IPS-NIHi11 (cell line): ENCODE data around the gene ATP11A.
"Not testable (repeated sequence)": the region's sequence is repeated elsewhere in the genome, so short reads cannot be mapped to it uniquely, and the experiment has no call there.

Experiments used
- DNase-seq: peaks from one replicate; pipeline ENCODE4 v3.0.0; 2012; ENCODE audit warnings: mixed read lengths, low spot score

Gene ATP11A

GRCh38 chr13:112692586-112692985 lies 2.7 kb downstream of the ATP11A start:
- no peak for DNase-seq

GRCh38 chr13:112693831-112694497 lies 4.1 kb downstream of the ATP11A start:
- DNase-seq = no peak

DNA sequence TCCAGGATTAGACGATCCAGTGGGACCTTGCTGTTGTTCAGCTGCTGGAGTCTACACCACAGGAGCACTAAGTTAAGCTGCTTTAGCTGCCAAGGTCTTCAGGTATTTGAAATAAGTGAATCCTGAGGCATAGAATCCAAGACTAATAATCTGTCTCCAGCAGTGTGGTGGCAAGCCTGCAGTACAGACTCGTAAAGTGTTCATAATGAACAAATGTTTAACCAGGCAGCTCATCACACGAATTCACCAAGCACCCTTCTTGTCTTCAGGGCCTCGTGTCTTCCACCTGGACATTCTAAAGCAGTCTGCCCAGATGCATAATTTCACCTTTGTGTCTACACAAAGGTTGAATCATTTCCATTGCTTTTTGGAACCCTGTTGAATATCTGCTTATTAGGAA lies 5.3 kb downstream of the ATP11A start:
- DNase-seq = no peak

- no peak for DNase-seq
Measured at GRCh38 chr13:112696001-112696868, 6.4 kb downstream of the ATP11A start.

DNA sequence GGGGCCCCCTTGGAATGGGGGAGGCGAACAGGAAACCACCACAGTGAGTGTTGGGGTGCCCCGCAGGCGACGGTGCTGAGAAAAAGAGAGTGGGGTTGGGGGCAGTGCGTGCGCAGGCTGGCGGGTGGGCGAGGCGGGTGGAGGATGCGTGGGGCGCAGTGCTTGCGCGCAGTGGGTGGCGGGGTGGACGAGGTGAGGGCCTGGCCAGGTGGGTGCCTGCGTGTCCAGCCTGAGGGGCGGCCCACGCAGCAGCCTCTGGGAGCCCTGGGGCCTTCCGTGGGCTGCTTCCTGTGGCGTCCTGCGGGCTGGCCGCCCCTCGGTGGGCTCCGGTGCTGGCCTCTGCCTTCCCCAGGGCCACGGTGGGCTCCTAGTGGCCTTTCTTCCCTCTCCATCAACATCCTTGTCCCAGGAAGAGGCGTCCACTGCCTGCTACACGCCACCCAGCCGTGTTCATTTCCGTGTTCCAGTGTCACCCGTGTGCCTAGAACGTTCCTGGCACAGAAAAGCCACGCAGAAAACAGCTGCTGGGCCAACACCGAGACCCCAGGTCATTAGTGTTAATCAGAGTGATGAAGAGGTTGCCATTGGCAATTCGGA lies 7.1 kb downstream of the ATP11A start:
- no peak for DNase-seq

DNA sequence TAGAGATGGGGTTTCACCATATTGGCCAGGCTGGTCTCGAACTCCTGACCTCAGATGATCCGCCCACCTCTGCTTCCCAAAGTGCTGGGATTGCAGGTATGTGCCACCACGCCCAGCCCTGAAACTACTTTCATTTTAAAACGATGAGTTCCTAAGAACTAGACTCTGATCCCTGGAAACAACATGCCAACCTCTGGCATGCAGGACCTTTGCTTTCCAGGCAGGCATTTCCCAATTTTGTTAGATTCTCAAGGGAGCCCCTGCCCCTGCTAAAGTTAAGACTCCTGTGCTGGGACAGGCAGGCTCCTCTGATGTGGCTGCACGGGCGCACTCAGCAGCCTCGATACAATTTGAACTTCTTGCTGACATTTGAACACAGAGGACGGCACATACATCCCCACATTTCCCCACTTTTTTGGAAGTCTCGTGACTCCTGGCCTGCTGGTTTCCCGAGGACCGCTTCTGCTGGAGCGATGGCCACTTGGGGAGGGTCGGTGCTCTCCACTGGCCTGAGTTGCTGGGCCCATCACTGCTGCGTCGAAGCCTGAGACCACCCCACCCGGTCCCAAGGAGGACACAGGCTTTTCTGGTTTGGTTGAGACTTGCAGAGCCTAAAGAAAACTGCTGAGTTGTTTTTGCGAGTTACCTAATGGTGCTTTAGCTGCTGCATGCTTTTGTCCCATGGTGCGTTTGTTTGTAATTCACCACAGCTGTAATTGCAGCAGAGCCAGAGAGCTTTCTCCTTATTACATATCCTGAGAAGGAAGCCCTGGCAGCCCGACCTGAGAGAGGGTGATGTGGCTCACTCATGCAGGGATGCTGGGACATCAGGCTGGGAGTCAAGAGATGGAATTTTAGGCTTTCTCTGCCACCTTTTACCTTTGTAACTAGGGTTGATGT lies 8.2 kb downstream of the ATP11A start:
- no peak for DNase-seq

GRCh38 chr13:112699322-112699918 lies 9.6 kb downstream of the ATP11A start:
- no peak for DNase-seq

DNA sequence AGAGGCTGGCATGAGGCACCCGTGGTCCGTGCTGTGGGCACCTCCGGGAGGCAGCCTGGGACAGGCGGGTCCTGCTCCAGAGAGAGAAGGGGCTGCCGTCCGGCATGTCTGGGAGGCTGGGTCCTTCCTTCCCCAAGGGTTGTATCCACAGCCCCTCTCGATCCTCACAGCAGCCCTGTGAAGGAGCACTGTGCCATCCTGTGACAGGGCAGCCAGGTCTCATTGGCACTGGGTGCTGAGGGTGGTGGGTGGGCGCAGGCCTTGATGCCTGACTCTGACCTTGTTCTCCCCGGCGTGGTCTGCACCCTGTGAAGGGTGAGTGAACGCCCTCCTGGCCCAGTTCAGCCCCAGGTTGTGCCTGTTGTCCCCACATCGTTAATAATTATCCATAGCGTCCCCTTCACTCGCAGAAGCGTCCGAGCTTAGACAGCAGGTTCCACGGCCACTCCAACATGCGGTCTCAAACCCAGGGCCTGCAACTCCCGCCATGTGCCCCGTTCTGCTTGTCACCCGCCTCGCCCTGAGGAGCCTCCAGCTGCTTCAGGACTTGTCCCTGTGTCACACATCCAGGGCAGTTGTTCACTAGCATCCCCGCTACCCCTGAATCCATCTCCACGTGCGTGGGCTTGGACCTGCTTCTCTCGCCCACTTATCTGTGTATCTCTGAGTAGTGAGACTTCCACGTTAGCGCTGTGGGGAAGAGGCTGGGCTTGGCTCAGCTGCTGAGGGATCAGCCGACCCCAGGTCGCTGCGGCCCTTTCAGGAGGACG lies 10.6 kb downstream of the ATP11A start:
- DNase-seq = no peak

DNA sequence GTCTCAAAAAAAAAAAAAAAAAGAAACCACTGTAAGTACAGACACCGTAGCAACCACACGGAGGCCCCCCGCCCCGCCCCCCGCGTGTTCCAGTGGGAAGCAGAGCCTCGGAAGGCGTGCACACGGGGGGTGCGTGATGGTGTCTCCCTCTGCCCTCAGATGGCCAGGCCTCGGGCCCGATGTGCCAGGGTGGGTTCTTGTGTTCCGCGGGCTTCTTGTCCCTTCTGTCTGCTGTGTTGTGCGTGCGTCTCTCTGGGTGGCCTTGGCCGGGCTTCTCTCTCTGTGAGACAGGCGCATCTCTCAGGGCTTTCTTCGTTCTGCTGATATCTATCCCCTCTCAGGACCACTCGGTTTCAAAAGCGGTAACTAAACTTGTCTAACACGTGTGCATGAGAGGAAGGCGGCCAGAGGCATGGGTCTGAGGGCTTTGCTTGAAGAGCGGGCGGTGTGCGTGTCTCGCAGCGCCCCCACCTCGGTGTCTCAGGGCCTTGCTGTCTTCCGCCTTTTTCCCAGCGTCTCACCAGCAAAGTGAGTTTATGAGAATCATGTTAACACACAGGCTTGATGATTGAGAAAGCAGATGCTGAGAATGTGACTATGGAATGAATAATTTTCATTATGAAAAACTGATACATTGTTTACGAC lies 12.6 kb downstream of the ATP11A start:
- DNase-seq = no peak

DNA sequence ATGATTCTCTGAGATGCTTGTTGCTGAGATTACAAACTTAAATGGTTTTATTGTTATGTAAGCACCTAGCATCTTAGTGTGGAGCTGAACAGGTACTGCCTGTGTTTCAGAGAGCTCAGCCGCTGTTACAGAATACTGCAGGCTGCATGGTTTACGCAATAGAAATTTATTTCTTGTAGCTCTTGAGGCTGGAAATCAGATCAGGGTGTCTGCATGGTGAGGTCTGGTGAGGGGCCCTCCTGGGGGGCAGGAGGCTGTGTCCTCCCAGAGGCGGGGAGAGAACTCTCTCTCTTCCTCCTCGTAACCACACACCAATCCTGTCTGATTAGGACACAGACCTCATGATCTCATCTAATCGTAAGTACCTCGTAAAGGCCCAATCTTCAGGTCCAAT lies 13.1 kb downstream of the ATP11A start:
- DNase-seq = no peak

GRCh38 chr13:112703449-112704284 lies 13.8 kb downstream of the ATP11A start:
- DNase-seq = no peak

GRCh38 chr13:112704308-112705145 lies 14.7 kb downstream of the ATP11A start:
- DNase-seq = no peak

DNA sequence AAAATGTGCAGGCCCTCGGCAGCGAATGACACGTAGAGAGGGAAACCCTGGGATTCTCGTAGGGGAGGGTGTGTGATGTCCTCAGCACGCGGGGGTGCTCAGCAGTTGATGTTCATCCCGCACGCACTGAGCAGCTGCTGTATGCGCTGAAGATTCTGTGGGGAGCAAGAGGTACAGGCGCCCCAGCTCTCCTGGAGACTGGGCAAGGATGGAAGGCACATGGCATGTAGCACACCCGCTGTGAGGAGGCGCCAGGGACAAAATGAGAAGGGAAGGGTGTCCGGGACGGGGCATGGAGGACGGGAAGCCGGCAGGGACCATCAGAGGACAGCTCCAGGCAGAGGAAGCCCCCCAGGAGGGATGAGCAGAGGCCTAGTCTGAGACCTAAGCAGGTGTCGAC lies 15.4 kb downstream of the ATP11A start:
- no peak for DNase-seq

DNA sequence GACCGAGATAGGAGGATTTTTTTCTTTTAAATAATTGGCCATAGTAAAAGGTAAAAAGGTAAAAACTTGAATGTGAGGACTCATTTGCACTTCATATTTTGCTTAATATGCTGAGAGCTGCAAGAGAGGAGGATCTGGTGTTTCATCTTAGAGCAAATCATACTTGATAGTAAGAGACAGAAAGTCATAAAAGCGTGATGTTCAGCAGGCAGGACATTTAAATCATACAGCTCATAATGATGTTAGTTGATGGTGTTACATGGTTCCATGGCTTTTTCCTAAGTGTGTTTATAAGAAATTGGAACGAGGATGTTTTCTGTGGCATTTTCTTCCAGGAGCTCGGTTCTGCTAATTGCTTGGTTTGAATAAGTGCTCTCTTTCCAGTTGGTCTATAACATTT lies 16.3 kb downstream of the ATP11A start:
- no peak for DNase-seq

DNA sequence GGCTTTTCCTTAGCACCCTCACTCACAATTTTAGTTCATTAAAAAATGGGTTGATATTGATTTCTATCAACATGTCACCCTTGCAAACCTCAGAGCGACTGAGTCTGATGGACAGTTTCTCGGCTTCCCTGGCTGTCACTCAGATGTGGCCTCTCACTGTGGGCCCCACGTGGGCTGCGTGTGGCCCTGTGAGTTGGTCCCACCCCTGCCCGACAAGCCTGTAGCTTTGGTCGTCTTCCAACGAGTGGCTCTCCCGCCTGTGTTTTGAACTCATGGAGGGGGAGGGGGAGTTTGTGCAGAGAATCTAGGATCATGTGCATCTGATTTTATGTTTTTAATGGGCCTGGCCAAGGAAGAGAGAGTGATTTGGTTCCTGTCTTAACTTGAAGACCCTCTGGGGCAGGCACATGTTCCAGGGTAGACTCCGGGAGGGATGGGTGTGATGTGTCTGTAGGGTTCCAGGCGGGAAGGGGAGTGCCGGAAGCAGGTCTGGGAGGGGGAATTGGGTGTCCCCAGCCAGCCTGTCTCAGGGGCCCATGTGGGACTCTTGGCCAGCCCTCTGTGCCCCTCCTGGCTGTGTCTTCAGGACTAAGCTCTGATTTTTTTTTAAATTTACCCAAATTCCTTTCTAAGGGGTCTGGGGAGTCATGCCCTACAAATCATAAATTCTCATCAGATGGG lies 18.9 kb downstream of the ATP11A start:
- DNase-seq = no peak

GRCh38 chr13:112709316-112709715 lies 19.5 kb downstream of the ATP11A start:
- not testable (repeated sequence) for DNase-seq

GRCh38 chr13:112709825-112710783 lies 20.3 kb downstream of the ATP11A start:
- DNase-seq = no peak
